ENCODE data around the gene CENPV.
"Not testable (repeated sequence)": the region's sequence is repeated elsewhere in the genome, so short reads cannot be mapped to it uniquely, and the experiment has no call there.

CENPV gene

DNA sequence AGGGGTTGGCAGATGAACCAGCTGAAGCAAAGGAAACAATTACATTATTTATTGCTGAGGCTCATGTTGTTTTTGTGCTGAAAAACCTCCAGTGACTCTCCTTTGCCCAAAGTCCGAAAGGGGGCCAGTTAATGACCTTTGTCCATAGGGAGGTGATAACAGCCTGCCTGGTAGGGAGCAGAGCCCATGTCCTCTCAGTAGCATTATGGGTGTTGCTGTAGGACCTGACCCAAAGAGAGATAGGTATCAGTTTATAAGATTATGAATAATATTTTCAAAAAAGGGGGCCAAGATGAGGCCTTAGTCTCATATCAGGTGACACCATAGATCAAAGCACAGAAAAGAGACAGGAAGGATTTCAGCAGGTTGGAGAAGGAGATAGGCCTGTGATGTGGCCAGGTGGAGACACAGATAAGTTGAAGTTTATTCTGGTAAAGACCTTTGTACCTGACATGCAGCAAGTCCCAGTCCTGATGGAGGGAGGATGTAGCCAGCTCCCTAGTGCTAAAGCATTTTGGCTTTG is 55.1 kb downstream of the CENPV start:
- Histone ChIP-seq H3K9me3 (ENCODE audit: low read length) (no peaks in the 10 kb centered on the region), H3K79me2 (ENCODE audit: insufficient read depth, low read length) (no peaks in the 10 kb centered on the region), H3K4me3 (ENCODE audit: low read depth, low read length, poor library complexity, severe bottlenecking) (no peak overlapping the region), H3K9ac (ENCODE audit: low read length) (no peak overlapping the region), H3K9me2 (ENCODE audit: low read depth, low read length) (no peaks in the 10 kb centered on the region), H3F3A (ENCODE audit: insufficient read depth, low read length) (no peaks in the 10 kb centered on the region), H3K36me3 (ENCODE audit: insufficient read depth, low read length) (peaks cover 11% of the 10 kb centered on the region; the same call in 1 of the 2 replicates), H4K20me1 (ENCODE audit: insufficient read depth, low read length) (no peaks in the 10 kb centered on the region), H2AFZ (ENCODE audit: low read length) (no peak overlapping the region), H3K27ac (ENCODE audit: low read depth, low read length, poor library complexity, severe bottlenecking) (no peak overlapping the region), H3K4me1 (ENCODE audit: insufficient read depth, low read length, severe bottlenecking) (no peaks in the 10 kb centered on the region), H3K27me3 (ENCODE audit: insufficient read depth, low read length) (no peaks in the 10 kb centered on the region), H3K4me2 (ENCODE audit: low read length) (no peak overlapping the region)
- TF ChIP-seq, protein P1, sequence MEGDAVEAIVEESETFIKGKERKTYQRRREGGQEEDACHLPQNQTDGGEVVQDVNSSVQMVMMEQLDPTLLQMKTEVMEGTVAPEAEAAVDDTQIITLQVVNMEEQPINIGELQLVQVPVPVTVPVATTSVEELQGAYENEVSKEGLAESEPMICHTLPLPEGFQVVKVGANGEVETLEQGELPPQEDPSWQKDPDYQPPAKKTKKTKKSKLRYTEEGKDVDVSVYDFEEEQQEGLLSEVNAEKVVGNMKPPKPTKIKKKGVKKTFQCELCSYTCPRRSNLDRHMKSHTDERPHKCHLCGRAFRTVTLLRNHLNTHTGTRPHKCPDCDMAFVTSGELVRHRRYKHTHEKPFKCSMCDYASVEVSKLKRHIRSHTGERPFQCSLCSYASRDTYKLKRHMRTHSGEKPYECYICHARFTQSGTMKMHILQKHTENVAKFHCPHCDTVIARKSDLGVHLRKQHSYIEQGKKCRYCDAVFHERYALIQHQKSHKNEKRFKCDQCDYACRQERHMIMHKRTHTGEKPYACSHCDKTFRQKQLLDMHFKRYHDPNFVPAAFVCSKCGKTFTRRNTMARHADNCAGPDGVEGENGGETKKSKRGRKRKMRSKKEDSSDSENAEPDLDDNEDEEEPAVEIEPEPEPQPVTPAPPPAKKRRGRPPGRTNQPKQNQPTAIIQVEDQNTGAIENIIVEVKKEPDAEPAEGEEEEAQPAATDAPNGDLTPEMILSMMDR (IDR thresholded peaks at IDR 0.05; ENCODE audit: low read length), result no peak
- no peak for TF ChIP-seq EZH2 (IDR thresholded peaks at IDR 0.05; ENCODE audit: borderline replicate concordance, low read length)

DNA sequence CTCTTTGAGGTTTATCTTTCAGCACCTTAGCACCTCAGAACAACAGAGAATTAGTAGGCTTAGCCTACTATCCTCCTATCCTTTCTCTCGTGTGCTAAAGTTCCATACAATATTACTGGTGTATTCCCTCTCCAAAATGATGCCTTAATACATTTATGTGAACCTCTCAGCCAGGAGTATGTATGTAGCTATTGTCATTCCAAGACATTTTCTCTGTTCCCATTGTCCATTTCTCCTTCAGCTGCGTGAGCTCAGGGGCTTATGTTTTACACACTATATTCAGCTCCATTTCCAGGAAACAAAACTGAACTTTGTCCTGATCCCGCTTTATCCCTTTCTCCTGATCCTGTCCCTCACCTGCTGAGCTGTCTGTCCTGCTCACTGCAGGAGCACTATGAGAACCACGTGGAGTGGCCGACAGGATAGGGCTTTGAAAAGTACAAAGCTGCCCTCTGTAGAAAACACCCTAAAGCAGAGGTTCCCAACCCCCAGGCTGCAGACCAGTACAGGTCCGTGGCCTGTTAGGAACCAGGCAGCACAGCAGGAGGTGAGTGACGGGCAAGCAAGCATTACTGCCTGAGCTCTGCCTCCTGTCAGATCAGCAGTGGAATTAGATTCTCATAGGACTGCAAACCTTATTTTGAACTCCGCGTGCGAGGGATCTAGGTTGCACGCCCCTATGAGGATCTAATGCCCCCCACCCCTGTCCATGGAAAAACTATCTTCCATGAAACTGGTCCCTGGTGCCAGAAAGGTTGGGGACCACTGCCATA is 55.7 kb downstream of the CENPV start:
- no peak overlapping the region for H2AFZ ChIP-seq (ENCODE audit: low read length)
- no peaks in the 10 kb centered on the region for H3K9me2 ChIP-seq (ENCODE audit: low read depth, low read length)
- peaks cover 11% of the 10 kb centered on the region; the same call in 1 of the 2 replicates for H3K36me3 ChIP-seq (ENCODE audit: insufficient read depth, low read length)
- H3K9ac ChIP-seq (ENCODE audit: low read length), result no peak overlapping the region
- no peaks in the 10 kb centered on the region for H3F3A ChIP-seq (ENCODE audit: insufficient read depth, low read length)
- H3K27ac ChIP-seq (ENCODE audit: low read depth, low read length, poor library complexity, severe bottlenecking), result no peak overlapping the region
- no peaks in the 10 kb centered on the region for H3K79me2 ChIP-seq (ENCODE audit: insufficient read depth, low read length)
- no peaks in the 10 kb centered on the region for H3K27me3 ChIP-seq (ENCODE audit: insufficient read depth, low read length)
- H4K20me1 ChIP-seq (ENCODE audit: insufficient read depth, low read length), result no peaks in the 10 kb centered on the region
- no peaks in the 10 kb centered on the region for H3K4me1 ChIP-seq (ENCODE audit: insufficient read depth, low read length, severe bottlenecking)
- TF ChIP-seq, protein P1 (IDR thresholded peaks at IDR 0.05; ENCODE audit: low read length), result no peak
- no peak for TF ChIP-seq EZH2 (IDR thresholded peaks at IDR 0.05; ENCODE audit: borderline replicate concordance, low read length)
- H3K4me3 ChIP-seq (ENCODE audit: low read depth, low read length, poor library complexity, severe bottlenecking), result no peak overlapping the region
- H3K9me3 ChIP-seq (ENCODE audit: low read length), result no peaks in the 10 kb centered on the region
- no peak overlapping the region for H3K4me2 ChIP-seq (ENCODE audit: low read length)

DNA sequence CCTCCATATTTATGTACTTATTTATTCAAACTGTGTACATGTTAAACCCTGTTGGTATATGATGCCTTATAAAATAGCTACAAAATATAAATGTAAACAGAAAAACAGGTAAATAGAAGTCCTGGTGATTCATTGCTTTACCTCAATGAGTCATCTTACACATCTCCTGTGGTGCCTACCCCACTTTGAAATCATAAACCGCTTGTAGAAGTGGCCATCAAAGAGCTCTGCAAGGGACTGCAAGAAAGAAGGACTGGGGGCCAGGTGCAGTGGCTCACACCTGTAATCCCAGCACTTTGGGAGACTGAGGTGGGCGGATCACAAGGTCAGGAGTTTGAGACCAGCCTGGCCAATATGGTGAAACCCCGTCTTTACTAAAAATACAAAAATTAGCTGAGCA is 57.2 kb downstream of the CENPV start:
- H3K9me3 ChIP-seq (ENCODE audit: low read length); H3K27me3 ChIP-seq (ENCODE audit: insufficient read depth, low read length); H2AFZ ChIP-seq (ENCODE audit: low read length); H3K36me3 ChIP-seq (ENCODE audit: insufficient read depth, low read length); H3K27ac ChIP-seq (ENCODE audit: low read depth, low read length, poor library complexity, severe bottlenecking); H4K20me1 ChIP-seq (ENCODE audit: insufficient read depth, low read length); H3K79me2 ChIP-seq (ENCODE audit: insufficient read depth, low read length); H3K9me2 ChIP-seq (ENCODE audit: low read depth, low read length); H3K9ac ChIP-seq (ENCODE audit: low read length); H3K4me2 ChIP-seq (ENCODE audit: low read length); H3F3A ChIP-seq (ENCODE audit: insufficient read depth, low read length); H3K4me3 ChIP-seq (ENCODE audit: low read depth, low read length, poor library complexity, severe bottlenecking); H3K4me1 ChIP-seq (ENCODE audit: insufficient read depth, low read length, severe bottlenecking): not testable (repeated sequence)

DNA sequence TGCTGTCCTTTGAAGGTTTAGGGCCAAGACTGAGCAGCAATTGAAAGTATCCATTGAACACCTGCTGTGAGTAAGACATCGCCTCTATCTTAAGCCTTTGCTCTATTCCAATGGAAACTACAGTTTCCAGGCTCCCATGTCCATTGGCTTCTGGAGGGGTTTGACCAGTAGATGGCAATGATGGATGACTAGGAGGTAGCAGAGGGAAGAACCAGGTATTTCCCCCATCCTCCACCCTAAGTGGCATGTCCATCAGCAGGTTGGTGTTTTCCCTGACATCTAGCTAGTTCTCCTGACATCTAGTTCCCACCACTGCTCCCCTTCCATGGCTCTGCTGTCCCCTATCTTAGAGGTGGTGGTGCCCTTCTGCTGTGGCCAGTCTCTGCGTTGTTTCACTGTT is 58.7 kb downstream of the CENPV start:
- Histone ChIP-seq H3K9ac (ENCODE audit: low read length) (no peak overlapping the region), H3K4me3 (ENCODE audit: low read depth, low read length, poor library complexity, severe bottlenecking) (no peak overlapping the region), H4K20me1 (ENCODE audit: insufficient read depth, low read length) (no peaks in the 10 kb centered on the region), H3K79me2 (ENCODE audit: insufficient read depth, low read length) (no peaks in the 10 kb centered on the region), H3K4me2 (ENCODE audit: low read length) (no peak overlapping the region), H3K27me3 (ENCODE audit: insufficient read depth, low read length) (no peaks in the 10 kb centered on the region), H3K36me3 (ENCODE audit: insufficient read depth, low read length) (0 out of 2 replicates have a peak, but pooled peaks cover 3% of the 10 kb centered on the region), H3K27ac (ENCODE audit: low read depth, low read length, poor library complexity, severe bottlenecking) (no peak overlapping the region), H3K9me3 (ENCODE audit: low read length) (no peaks in the 10 kb centered on the region), H3F3A (ENCODE audit: insufficient read depth, low read length) (no peaks in the 10 kb centered on the region), H3K4me1 (ENCODE audit: insufficient read depth, low read length, severe bottlenecking) (no peaks in the 10 kb centered on the region), H3K9me2 (ENCODE audit: low read depth, low read length) (no peaks in the 10 kb centered on the region), H2AFZ (ENCODE audit: low read length) (no peak overlapping the region)
- TF ChIP-seq, protein P1 (IDR thresholded peaks at IDR 0.05; ENCODE audit: low read length), result no peak
- TF ChIP-seq EZH2 (IDR thresholded peaks at IDR 0.05; ENCODE audit: borderline replicate concordance, low read length), result no peak
